Subcutaneous adipose tissue (tissue), 4 donors: ENCODE data around the gene EXTL1. TPM values are rescaled to one million over a fixed set of nuclear protein-coding genes. Genes with fewer than 3 reads are reported as not detected.

Experiments
- CTCF ChIP-seq: fragments of 450-650 bp; IDR thresholded peaks from one replicate; pipeline ENCODE4 v1.5.1; 2016; ENCODE audit warnings: low read depth, mild to moderate bottlenecking, control low read depth, antibody characterized with exemption, moderate library complexity
- total RNA-seq, 4 donors: library from RNA; depleted of rRNA; stranded (reverse); fragments of >200 nt; gene quantifications; one replicate each; pipeline ENCODE4 v1.1.0, GENCODE V29; 2016

The EXTL1 gene
- total RNA-seq, result not detected

- no peak for TF ChIP-seq CTCF
Measured at GRCh38 chr1:26021647-26022403, at the start of gene EXTL1. EXTL1 (plus strand) TSS chr1:26021775; CDS start chr1:26022647, 872 bp downstream.

DNA sequence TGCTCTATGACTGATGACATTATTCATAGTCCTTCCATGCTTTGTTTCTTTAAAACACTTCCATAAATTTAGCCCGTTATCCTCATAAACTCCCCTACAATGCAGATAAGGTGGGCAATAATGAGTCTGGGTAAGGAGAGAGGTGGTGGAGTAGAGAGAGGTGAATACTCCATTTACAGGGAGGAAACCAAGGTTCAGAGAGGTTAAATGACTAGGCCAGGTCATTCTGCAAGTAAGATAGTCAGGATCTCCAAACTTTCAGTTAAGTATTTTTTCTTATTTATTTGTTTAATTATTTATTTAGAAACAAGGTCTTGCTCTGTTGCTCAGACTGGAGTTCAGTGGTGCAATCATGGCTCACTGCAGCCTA lies 49.8 kb upstream of the EXTL1 start:
- TF ChIP-seq CTCF, result no peak

GRCh38 chr1:25973610-25974321 lies 47.8 kb upstream of the EXTL1 start:
- no peak for TF ChIP-seq CTCF

DNA sequence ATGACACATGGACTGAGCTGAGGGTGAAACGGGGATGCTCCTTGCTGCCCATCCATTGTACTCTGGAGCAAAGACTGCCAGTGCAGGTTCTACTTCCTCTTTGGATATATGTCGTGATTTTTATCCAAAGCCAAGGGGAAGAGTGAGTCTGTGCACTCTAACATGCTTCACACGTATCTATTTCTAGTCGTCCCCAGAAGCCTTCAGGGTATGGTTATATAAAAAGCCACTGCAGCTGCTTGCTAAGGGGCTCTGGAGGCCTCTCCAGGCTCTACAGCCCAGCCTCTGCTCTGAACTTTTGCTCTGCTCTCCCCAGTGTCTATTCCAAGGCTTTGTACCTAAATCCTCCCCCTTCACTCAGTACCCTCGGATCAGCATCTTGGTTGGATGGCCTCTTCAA lies 43.8 kb upstream of the EXTL1 start:
- no peak for TF ChIP-seq CTCF

- no peak for TF ChIP-seq CTCF
Measured at GRCh38 chr1:25978403-25978802, 43.2 kb upstream of the EXTL1 start.

DNA sequence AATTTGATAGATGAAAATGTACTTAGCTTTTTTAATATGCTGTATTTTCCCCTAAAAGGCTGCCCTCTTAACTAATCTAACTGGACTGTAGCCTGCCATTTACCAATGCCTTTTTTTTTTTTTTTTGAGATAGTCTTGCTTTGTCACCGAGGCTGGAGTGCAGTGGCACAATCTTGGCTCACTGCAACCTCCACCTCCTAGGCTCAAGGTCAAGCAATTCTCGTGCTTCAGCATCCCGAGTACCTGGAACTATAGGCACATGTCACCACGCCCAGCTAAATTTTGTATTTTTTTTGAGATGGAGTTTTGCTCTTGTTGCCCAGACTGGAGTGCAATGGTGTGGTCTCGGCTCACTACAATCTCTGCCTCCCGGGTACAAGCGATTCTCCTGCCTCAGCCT lies 42.4 kb upstream of the EXTL1 start:
- no peak for TF ChIP-seq CTCF

DNA sequence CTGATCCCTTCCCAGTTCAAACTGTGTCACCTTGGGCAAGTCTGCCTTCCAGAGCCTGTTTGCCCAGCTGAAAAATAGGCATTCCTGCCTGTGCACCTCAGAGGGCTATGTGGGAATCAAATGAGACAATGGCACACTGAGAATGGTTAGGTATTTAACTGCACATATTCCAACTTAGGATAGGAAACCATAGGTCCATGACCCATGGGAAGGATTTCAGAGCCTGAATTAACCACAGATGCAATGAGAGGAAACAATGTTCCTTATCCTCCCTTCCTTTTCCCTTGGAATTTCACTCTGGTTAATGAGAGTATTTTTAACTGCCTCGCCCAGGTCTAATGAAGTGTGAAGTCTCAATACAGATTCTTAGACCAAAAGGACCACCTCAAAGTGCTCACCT lies 36.4 kb upstream of the EXTL1 start:
- no peak for TF ChIP-seq CTCF
